Kidney epithelial cell (primary cell): Measurements from ENCODE around the gene WDR62. TPM values are rescaled to one million over a fixed set of nuclear protein-coding genes. Genes with fewer than 3 reads are reported as not detected.

Source experiments
- DNase-seq: peaks from one replicate; pipeline ENCODE4 v3.0.0-alpha.2; 2010; ENCODE audit warnings: low read depth
- H3K27me3 ChIP-seq: 2 replicates; pipeline ENCODE4 v1.6.0; 2011; ENCODE audit warnings: low read length; ENCODE audit not compliant: control insufficient read depth, insufficient read depth
- H3K36me3 ChIP-seq: 2 replicates; pipeline ENCODE4 v1.5.1; 2011; ENCODE audit warnings: low read length; ENCODE audit not compliant: control insufficient read depth, insufficient read depth
- H3K4me3 ChIP-seq: 2 replicates; pipeline ENCODE4 v1.5.1; 2011; ENCODE audit warnings: low read depth, mild to moderate bottlenecking, control low read depth, low read length
- CTCF ChIP-seq: IDR thresholded peaks from 2 replicates; pipeline ENCODE4 v1.5.1; 2011; ENCODE audit warnings: mild to moderate bottlenecking, moderate library complexity, low read length, control low read depth, inconsistent platforms; ENCODE audit not compliant: insufficient read depth, poor library complexity, severe bottlenecking
- total RNA-seq: library from RNA; depleted of rRNA; stranded (reverse); fragments of >200 nt; gene quantifications from 2 replicates; pipeline ENCODE4 v1.2.3, GENCODE V29; 2015

Gene WDR62
- total RNA-seq, 1 donor from 2014 or later, result 1.8 TPM

- H3K36me3 ChIP-seq, result no peaks in the 10 kb centered on the region
- DNase-seq, result no peak
Observed at GRCh38 chr19:36113894-36114720, 59.4 kb downstream of the WDR62 start.

GRCh38 chr19:36114721-36115452 is 60.2 kb downstream of the WDR62 start, which contains the start of gene POLR2I:
Gene POLR2I, minus strand, starts transcription at chr19:36114875. Its CDS starts 19 bp downstream, at chr19:36114856.
- Histone ChIP-seq H3K4me3 (peak within 1 kb of the TSS; percentile 74), H3K27me3 (no peaks in the 10 kb centered on the region), H3K36me3 (no peaks in the 10 kb centered on the region)
- peak; percentile 99 for DNase-seq
- no peak for TF ChIP-seq CTCF

More at GRCh38 chr19:36113894-36114720, 59.4 kb downstream of the WDR62 start:
- Histone ChIP-seq H3K27me3 (no peaks in the 10 kb centered on the region), H3K4me3 (peak overlapping the region; percentile 71)
- TF ChIP-seq CTCF, result peak; percentile 35

- no peak for TF ChIP-seq CTCF
- H3K27me3 ChIP-seq, result no peaks in the 10 kb centered on the region
- no peaks in the 10 kb centered on the region for H3K36me3 ChIP-seq
- H3K4me3 ChIP-seq, result peak within 1 kb of the TSS; percentile 74
- no peak for DNase-seq
Observed at GRCh38 chr19:36115453-36116343, 61.0 kb downstream of the WDR62 start, which contains the start of gene TBCB. Gene TBCB, plus strand, starts transcription at chr19:36115468. Its CDS starts 93 bp downstream, at chr19:36115561.

GRCh38 chr19:36116344-36116637 is 61.6 kb downstream of the WDR62 start:
- H3K4me3 ChIP-seq, result peak overlapping the region; percentile 74
- H3K27me3 ChIP-seq, result no peaks in the 10 kb centered on the region
- TF ChIP-seq CTCF, result no peak
- DNase-seq, result no peak
- no peaks in the 10 kb centered on the region for H3K36me3 ChIP-seq

- H3K4me3 ChIP-seq, result no peak overlapping the region
- no peaks in the 10 kb centered on the region for H3K27me3 ChIP-seq
- DNase-seq, result no peak
- H3K36me3 ChIP-seq, result no peaks in the 10 kb centered on the region
- TF ChIP-seq CTCF, result no peak
Observed at GRCh38 chr19:36120092-36120983, 65.6 kb downstream of the WDR62 start.
